Subcutaneous abdominal adipose tissue (tissue), 5 donors: ENCODE results near the gene MFSD1.

Experiments
- H3K27ac ChIP-seq: one replicate; pipeline ENCODE4 v1.7.0; 2013; ENCODE audit warnings: low read depth, mild to moderate bottlenecking, inconsistent platforms, low read length, moderate library complexity
- H3K27me3 ChIP-seq, 5 donors: one replicate each; pipeline ENCODE4 v1.7.0; 2013; ENCODE audit warnings: low read length in 5 of 5, inconsistent platforms in 1 of 5; ENCODE audit not compliant: control insufficient read depth in 5 of 5, insufficient read depth in 4 of 5
- H3K36me3 ChIP-seq, 5 donors: one replicate each; pipeline ENCODE4 v1.7.0; 2013; ENCODE audit warnings: low read length in 5 of 5; ENCODE audit not compliant: control insufficient read depth in 5 of 5, insufficient read depth in 5 of 5
- H3K4me1 ChIP-seq, 5 donors: one replicate each; pipeline ENCODE4 v1.7.0; 2013; ENCODE audit warnings: low read length in 5 of 5, mild to moderate bottlenecking in 3 of 5, moderate library complexity in 1 of 5; ENCODE audit not compliant: control insufficient read depth in 5 of 5, insufficient read depth in 5 of 5
- H3K4me3 ChIP-seq, 5 donors: one replicate each; pipeline ENCODE4 v1.7.0; 2013; ENCODE audit warnings: low read length in 5 of 5, low read depth in 1 of 5
- H3K9ac ChIP-seq, 5 donors: one replicate each; pipeline ENCODE4 v1.7.0; 2013; ENCODE audit warnings: low read length in 5 of 5, mild to moderate bottlenecking in 4 of 5, moderate library complexity in 3 of 5
- H3K9me3 ChIP-seq, 5 donors: one replicate each; pipeline ENCODE4 v1.7.0; 2013; ENCODE audit warnings: low read length in 5 of 5; ENCODE audit not compliant: control insufficient read depth in 5 of 5
- donor health status: healthy.
- donor health status: healthy.
- donor health status: healthy.
- donor health status: healthy.
- donor health status: healthy.

MFSD1 gene

GRCh38 chr3:158768881-158769543 lies 32.8 kb upstream of the MFSD1 start:
- Histone ChIP-seq H3K27ac (peak overlapping the region; percentile 26), H3K9me3 (no peaks in the 10 kb centered on the region), H3K9ac (peak overlapping the region in 1 of 5 donors; percentile 20), H3K27me3 (no peaks in the 10 kb centered on the region), H3K4me3 (peak overlapping the region; percentile 19 to 58 (median 46)), H3K4me1 (peaks cover 14 to 50% (median 40%) of the 10 kb centered on the region in 5 donors), H3K36me3 (no peaks in the 10 kb centered on the region)

- H3K27ac ChIP-seq, result peak overlapping the region; percentile 26
- H3K27me3 ChIP-seq, result no peaks in the 10 kb centered on the region
- H3K9me3 ChIP-seq, result no peaks in the 10 kb centered on the region
- H3K9ac ChIP-seq, result no peak overlapping the region
- no peak overlapping the region for H3K4me3 ChIP-seq
- H3K4me1 ChIP-seq, result peaks cover 14 to 53% (median 41%) of the 10 kb centered on the region in 5 donors
- no peaks in the 10 kb centered on the region for H3K36me3 ChIP-seq
Observed at GRCh38 chr3:158769549-158769948, 32.3 kb upstream of the MFSD1 start.

- Histone ChIP-seq H3K9ac (no peak overlapping the region), H3K4me3 (no peak overlapping the region), H3K9me3 (no peaks in the 10 kb centered on the region), H3K27me3 (no peaks in the 10 kb centered on the region), H3K4me1 (peaks cover 14 to 53% (median 41%) of the 10 kb centered on the region in 5 donors), H3K36me3 (no peaks in the 10 kb centered on the region), H3K27ac (peak overlapping the region; percentile 26)
Observed at GRCh38 chr3:158769952-158770740, 31.7 kb upstream of the MFSD1 start.

- H3K9me3 ChIP-seq, result no peaks in the 10 kb centered on the region
- H3K27ac ChIP-seq, result no peak overlapping the region
- peaks cover 14 to 53% (median 41%) of the 10 kb centered on the region in 5 donors for H3K4me1 ChIP-seq
- no peaks in the 10 kb centered on the region for H3K27me3 ChIP-seq
- H3K9ac ChIP-seq, result no peak overlapping the region
- H3K36me3 ChIP-seq, result no peaks in the 10 kb centered on the region
- H3K4me3 ChIP-seq, result no peak overlapping the region
Observed at GRCh38 chr3:158770741-158771350, 31.0 kb upstream of the MFSD1 start.

- peaks cover 14 to 53% (median 43%) of the 10 kb centered on the region in 5 donors for H3K4me1 ChIP-seq
- no peaks in the 10 kb centered on the region for H3K36me3 ChIP-seq
- no peaks in the 10 kb centered on the region for H3K9me3 ChIP-seq
- H3K27me3 ChIP-seq, result no peaks in the 10 kb centered on the region
- peak overlapping the region in 1 of 5 donors; percentile 9 for H3K4me3 ChIP-seq
- no peak overlapping the region for H3K27ac ChIP-seq
- no peak overlapping the region for H3K9ac ChIP-seq
Observed at GRCh38 chr3:158771577-158771976, 30.3 kb upstream of the MFSD1 start.

GRCh38 chr3:158771982-158772381 lies 29.9 kb upstream of the MFSD1 start:
- H3K4me3 ChIP-seq, result peak overlapping the region in 1 of 5 donors; percentile 9
- no peaks in the 10 kb centered on the region for H3K36me3 ChIP-seq
- H3K27me3 ChIP-seq, result no peaks in the 10 kb centered on the region
- H3K9me3 ChIP-seq, result no peaks in the 10 kb centered on the region
- no peak overlapping the region for H3K9ac ChIP-seq
- H3K4me1 ChIP-seq, result peaks cover 14 to 53% (median 45%) of the 10 kb centered on the region in 5 donors
- H3K27ac ChIP-seq, result no peak overlapping the region

- Histone ChIP-seq H3K4me3 (no peak overlapping the region), H3K27ac (no peak overlapping the region), H3K4me1 (peaks cover 12 to 47% (median 42%) of the 10 kb centered on the region in 5 donors), H3K27me3 (no peaks in the 10 kb centered on the region), H3K9ac (no peak overlapping the region), H3K9me3 (no peaks in the 10 kb centered on the region), H3K36me3 (no peaks in the 10 kb centered on the region)
Observed at GRCh38 chr3:158773166-158773565, 28.7 kb upstream of the MFSD1 start.

GRCh38 chr3:158773845-158774830 lies 27.7 kb upstream of the MFSD1 start:
- Histone ChIP-seq H3K4me3 (no peak overlapping the region), H3K27me3 (no peaks in the 10 kb centered on the region), H3K36me3 (no peaks in the 10 kb centered on the region), H3K27ac (no peak overlapping the region), H3K9ac (no peak overlapping the region), H3K4me1 (peaks cover 4 to 38% (median 32%) of the 10 kb centered on the region in 5 donors), H3K9me3 (no peaks in the 10 kb centered on the region)

- Histone ChIP-seq H3K9ac (no peak overlapping the region), H3K4me1 (peaks cover 0 to 30% (median 24%) of the 10 kb centered on the region in 5 donors), H3K4me3 (no peak overlapping the region), H3K27ac (no peak overlapping the region), H3K36me3 (no peaks in the 10 kb centered on the region), H3K27me3 (no peaks in the 10 kb centered on the region), H3K9me3 (no peaks in the 10 kb centered on the region)
Observed at GRCh38 chr3:158774965-158775364, 26.9 kb upstream of the MFSD1 start.
